Measurements from ENCODE around the gene CISH. TPM values are rescaled to one million over a fixed set of nuclear protein-coding genes. Genes with fewer than 3 reads are reported as not detected.

CISH gene
- total RNA-seq, 1 donor, result 1.4 TPM

DNA sequence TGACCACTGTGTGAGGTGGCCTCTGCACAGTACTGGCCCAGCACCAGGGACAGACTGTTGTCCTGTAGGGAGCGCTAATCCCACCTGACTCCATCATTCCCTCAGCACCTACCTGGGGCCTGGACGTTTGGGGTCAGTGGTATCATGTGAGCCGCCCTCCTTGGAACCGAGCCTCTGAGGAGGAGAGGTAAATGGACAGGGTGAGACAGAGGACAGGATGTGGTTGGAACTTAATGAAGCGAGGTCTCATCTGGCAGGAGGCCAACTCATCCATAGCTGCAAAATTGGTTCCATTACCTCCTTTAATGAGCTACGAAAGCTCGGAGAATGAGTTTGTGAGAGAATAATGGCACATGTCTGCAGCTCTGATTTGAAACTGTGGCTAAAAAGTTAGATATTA is 19.3 kb upstream of the CISH start:
- no peak overlapping the region for H3K4me3 ChIP-seq (ENCODE audit: low read depth, low read length)
- TF ChIP-seq, protein P1, sequence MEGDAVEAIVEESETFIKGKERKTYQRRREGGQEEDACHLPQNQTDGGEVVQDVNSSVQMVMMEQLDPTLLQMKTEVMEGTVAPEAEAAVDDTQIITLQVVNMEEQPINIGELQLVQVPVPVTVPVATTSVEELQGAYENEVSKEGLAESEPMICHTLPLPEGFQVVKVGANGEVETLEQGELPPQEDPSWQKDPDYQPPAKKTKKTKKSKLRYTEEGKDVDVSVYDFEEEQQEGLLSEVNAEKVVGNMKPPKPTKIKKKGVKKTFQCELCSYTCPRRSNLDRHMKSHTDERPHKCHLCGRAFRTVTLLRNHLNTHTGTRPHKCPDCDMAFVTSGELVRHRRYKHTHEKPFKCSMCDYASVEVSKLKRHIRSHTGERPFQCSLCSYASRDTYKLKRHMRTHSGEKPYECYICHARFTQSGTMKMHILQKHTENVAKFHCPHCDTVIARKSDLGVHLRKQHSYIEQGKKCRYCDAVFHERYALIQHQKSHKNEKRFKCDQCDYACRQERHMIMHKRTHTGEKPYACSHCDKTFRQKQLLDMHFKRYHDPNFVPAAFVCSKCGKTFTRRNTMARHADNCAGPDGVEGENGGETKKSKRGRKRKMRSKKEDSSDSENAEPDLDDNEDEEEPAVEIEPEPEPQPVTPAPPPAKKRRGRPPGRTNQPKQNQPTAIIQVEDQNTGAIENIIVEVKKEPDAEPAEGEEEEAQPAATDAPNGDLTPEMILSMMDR (IDR thresholded peaks at IDR 0.05; ENCODE audit: insufficient read depth, low read length), result no peak
- DNase-seq (ENCODE audit: low read depth), result no peak

DNA sequence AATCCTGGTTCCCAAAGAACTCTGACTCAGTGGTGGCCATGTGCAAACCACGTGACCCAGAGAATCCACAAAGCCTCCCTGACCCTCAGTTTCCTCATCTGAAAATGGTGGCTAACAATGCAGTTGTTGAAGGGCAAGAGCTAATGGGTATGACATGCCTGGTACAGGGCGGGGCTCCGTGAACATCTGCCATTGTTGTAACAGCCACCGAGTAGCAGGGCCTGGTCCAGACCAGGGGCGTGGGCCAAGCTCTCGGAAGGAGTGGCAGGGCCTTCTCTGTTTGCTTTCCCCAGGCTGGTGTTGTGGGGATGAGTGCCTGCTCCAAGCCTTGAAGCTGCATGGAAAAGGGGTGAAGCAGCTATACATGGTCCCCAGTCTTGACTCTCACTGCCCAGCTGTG is 18.8 kb upstream of the CISH start:
- no peak for DNase-seq (ENCODE audit: low read depth)
- no peak overlapping the region for H3K4me3 ChIP-seq (ENCODE audit: low read depth, low read length)
- TF ChIP-seq, protein P1 (IDR thresholded peaks at IDR 0.05; ENCODE audit: insufficient read depth, low read length), result no peak

DNA sequence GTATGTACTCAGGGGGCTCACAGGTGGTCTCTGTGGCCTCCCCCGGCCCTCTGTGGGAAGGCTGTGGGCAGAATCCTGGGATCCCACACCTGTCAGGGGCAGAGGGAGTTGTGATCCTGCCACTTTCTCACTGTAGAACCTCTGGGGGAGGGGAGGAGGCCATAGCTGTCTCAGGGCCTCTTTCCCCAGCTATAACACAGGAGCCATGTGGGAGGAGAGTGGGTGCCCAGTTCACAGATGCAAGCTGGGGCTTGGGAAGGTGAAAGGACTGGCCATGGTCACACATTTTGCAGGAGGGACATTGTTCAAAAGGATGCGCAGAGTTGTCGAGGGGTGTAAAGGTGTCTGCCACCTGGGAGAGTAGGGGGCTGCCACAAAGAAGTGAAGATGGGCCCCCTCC is 17.0 kb upstream of the CISH start:
- no peak overlapping the region for H3K4me3 ChIP-seq (ENCODE audit: low read depth, low read length)
- DNase-seq (ENCODE audit: low read depth), result no peak
- TF ChIP-seq, protein P1 (IDR thresholded peaks at IDR 0.05; ENCODE audit: insufficient read depth, low read length), result no peak

DNA sequence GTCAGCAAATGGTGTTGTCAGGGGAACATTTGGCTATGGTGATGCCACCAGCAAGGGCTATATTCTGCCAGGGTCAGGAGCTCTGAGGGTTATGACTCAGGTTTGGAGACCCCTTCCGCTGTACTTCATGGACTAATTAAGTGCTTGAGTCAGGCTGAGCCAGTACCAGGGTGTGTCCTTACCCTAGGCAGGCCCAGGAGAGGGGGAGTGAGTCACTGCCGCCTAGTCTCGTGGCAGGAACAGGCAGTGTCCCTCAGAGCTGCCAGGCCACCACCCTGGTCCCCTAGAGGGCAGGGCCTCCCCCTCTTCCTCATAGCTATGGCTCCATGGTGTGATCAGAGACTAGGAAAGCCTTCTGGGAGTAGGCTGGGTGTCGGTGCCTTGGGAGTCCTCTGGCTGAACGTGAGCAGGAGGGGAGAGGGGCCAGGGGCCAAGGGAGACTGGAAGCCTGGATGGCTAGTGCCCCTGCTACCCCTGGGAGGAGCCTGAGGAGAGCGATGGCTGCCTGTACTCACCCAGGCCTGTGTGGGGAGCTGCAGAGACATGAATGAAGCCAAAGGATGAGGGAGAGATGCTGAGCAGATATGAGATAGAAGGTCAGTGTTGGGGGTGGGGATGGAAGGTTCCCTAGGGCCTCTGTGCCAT is 16.0 kb upstream of the CISH start:
- TF ChIP-seq, protein P1 (IDR thresholded peaks at IDR 0.05; ENCODE audit: insufficient read depth, low read length), result peak; percentile 38
- no peak overlapping the region for H3K4me3 ChIP-seq (ENCODE audit: low read depth, low read length)
- DNase-seq (ENCODE audit: low read depth), result peak; percentile 56

DNA sequence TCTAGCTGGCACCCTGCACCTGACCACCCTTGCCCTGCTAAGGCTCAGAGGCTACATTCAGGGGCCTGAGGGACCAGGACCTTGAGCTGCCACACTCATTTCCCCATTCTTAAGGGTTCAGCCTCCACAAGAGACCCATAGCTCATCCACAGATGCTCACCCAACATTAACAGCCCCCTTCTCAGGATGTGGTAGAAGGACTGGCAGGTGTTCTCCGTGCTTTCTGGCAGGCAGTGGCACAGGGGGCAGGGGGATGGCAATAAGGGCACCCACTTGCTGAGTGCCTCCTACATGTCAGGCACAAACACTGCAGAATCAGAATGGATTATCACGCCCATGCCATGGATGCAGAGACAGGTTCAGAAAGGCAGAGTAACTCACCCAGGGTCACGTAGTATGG is 14.8 kb upstream of the CISH start:
- TF ChIP-seq, protein P1 (IDR thresholded peaks at IDR 0.05; ENCODE audit: insufficient read depth, low read length), result no peak

DNA sequence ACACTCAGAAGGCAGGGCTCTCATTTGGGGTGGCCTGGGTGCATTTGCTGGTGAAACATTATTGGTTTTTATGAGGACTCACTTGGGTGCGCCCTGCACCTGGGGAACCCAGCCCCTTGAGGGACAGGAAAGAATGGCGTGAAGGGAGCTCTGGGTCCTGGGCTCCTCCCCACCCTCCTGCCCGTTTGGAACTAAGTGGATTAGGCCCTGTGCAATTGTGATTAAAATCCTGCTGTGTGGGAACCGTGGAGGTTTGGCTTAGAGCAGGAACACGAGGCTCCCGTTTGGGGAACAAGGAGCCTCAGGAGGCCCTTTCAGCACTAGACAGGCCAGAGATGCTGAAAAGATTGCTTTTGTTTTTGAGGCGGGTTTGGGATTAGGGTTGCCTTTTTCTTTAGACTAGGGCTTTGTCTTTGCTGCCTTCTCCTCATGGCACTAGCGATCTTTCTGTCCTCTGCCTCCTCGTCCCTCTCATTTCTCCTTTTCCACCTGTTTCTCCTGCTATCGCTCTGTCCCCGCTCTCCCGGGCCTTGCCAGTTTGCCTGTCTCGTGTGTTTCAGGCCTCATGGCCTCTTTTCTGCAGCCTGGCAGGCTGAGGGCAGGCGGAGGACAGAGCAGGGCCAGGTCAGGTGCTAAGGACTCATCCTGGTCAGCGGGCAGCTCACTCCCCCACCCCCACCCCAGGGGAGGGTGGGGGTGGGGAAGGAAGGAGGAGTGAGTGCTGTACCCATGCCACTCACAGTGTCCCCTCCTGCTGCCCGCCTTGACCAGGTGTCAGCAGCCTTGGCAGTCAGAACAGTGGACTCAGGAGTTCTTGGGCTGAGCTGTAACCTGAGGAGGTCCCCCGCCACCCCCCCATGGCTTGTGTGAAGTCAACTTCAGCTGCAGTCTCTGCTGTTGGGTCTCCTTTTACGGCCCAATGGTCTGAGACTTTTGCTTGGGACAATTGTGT is 13.9 kb upstream of the CISH start:
- no peak for DNase-seq (ENCODE audit: low read depth)
- no peak overlapping the region for H3K4me3 ChIP-seq (ENCODE audit: low read depth, low read length)
- TF ChIP-seq, protein P1 (IDR thresholded peaks at IDR 0.05; ENCODE audit: insufficient read depth, low read length), result no peak

More for the DNA sequence above, 14.8 kb upstream of the CISH start:
- DNase-seq (ENCODE audit: low read depth), result no peak
- no peak overlapping the region for H3K4me3 ChIP-seq (ENCODE audit: low read depth, low read length)
